Hepatocyte (in vitro differentiated cells): ENCODE data around the gene CHST1. TPM values are rescaled to one million over a fixed set of nuclear protein-coding genes. Genes with fewer than 3 reads are reported as not detected.

Source experiments
- DNase-seq: peaks from one replicate; pipeline ENCODE4 v3.0.0-alpha.2; 2016; ENCODE audit warnings: low spot score
- H2AFZ ChIP-seq: fragments of 200-600 bp; sonication (generic); 2 replicates; pipeline ENCODE4 v1.6.0; 2016; ENCODE audit warnings: antibody characterized with exemption, mild to moderate bottlenecking
- H3K27ac ChIP-seq: fragments of 200-600 bp; sonication (generic); 2 replicates; pipeline ENCODE4 v1.5.1; 2016; ENCODE audit warnings: mild to moderate bottlenecking
- H3K27me3 ChIP-seq: fragments of 200-600 bp; sonication (generic); 2 replicates; pipeline ENCODE4 v1.6.1; 2016
- H3K36me3 ChIP-seq: fragments of 200-600 bp; sonication (generic); replicated peaks from 2 replicates; pipeline ENCODE4 v1.5.1; 2016; ENCODE audit warnings: low read depth; ENCODE audit not compliant: insufficient read depth
- H3K4me1 ChIP-seq: fragments of 200-600 bp; sonication (generic); 2 replicates; pipeline ENCODE4 v1.5.1; 2016; ENCODE audit warnings: mild to moderate bottlenecking, moderate library complexity; ENCODE audit not compliant: insufficient read depth
- H3K4me2 ChIP-seq: fragments of 200-600 bp; sonication (generic); 2 replicates; pipeline ENCODE4 v1.6.0; 2016
- H3K4me3 ChIP-seq: fragments of 200-600 bp; sonication (generic); 2 replicates; pipeline ENCODE4 v1.5.1; 2016; ENCODE audit warnings: mild to moderate bottlenecking
- H3K79me2 ChIP-seq: fragments of 200-600 bp; sonication (generic); 2 replicates; pipeline ENCODE4 v1.6.0; 2017; ENCODE audit warnings: mild to moderate bottlenecking
- H3K9me2 ChIP-seq: fragments of 200-600 bp; sonication (generic); replicated peaks from 2 replicates; pipeline ENCODE4 v1.6.0; 2017; ENCODE audit warnings: mild to moderate bottlenecking; ENCODE audit not compliant: insufficient read depth
- H3K9me3 ChIP-seq: fragments of 200-600 bp; sonication (generic); 2 replicates; pipeline ENCODE4 v1.5.1; 2016; ENCODE audit warnings: low read depth, mild to moderate bottlenecking
- H4K20me1 ChIP-seq: fragments of 200-600 bp; sonication (generic); 2 replicates; pipeline ENCODE4 v1.6.0; 2016; ENCODE audit warnings: mild to moderate bottlenecking; ENCODE audit not compliant: insufficient read depth, poor library complexity, severe bottlenecking
- EZH2 ChIP-seq: fragments of 200-600 bp; sonication (generic); IDR thresholded peaks from 2 replicates; pipeline ENCODE4 v1.6.1; 2016; ENCODE audit warnings: antibody characterized with exemption, mild to moderate bottlenecking, borderline replicate concordance
- EZH2phosphoT487 ChIP-seq: fragments of 200-600 bp; sonication (generic); IDR thresholded peaks from one replicate; pipeline ENCODE4 v1.6.1; 2018; ENCODE audit warnings: antibody characterized with exemption, mild to moderate bottlenecking, low read depth, moderate library complexity; ENCODE audit not compliant: unreplicated experiment, severe bottlenecking
- WGBS: methylation state at CpG from one replicate; pipeline ENCODE4 v1.1.6; 2016; ENCODE audit warnings: low lambda C conversion rate; ENCODE audit errors: missing lambda C conversion rate; 5-methylcytosine and 5-hydroxymethylcytosine counted together
- microRNA-seq: library from miRNA; unstranded; fragments of <30 nt; microRNA quantifications from one replicate; pipeline ENCODE4, GENCODE V29; 2017
- polyA plus RNA-seq: library from polyadenylated mRNA; unstranded; fragments of >200 nt; fragmentation: Nextera tagmentation; extraction: Ambion mirVana; gene quantifications from 2 replicates; pipeline ENCODE4 v1.2.1, GENCODE V29; 2016
- small RNA-seq: library from RNA; depleted of rRNA; stranded (forward); fragments of <200 nt; gene quantifications from one replicate; pipeline ENCODE3, GENCODE V24; 2014
- total RNA-seq: library from RNA; depleted of rRNA; stranded (reverse); fragments of >200 nt; gene quantifications from 2 replicates; pipeline ENCODE4 v1.2.3, GENCODE V29; 2014
- TF ChIP-seq, protein P1 (sequence below): fragments of 200-600 bp; sonication (generic); IDR thresholded peaks from 2 replicates; pipeline ENCODE4 v1.5.1; 2016; ENCODE audit warnings: antibody characterized with exemption, mild to moderate bottlenecking; ENCODE audit not compliant: poor library complexity

The CHST1 gene
- total and polyA plus RNA-seq, 2 experiments from 2014 or later: 1.3 to 1.9 TPM

- DNase-seq: no peak
- no peaks in the 10 kb centered on the region for H3K79me2 ChIP-seq
- no peaks in the 10 kb centered on the region for H4K20me1 ChIP-seq
- no peak overlapping the region for H2AFZ ChIP-seq
- H3K9me3 ChIP-seq: no peaks in the 10 kb centered on the region
- no peak overlapping the region for H3K4me3 ChIP-seq
- no peak overlapping the region for H3K27ac ChIP-seq
- no peak overlapping the region for H3K4me2 ChIP-seq
- TF ChIP-seq, protein P1, sequence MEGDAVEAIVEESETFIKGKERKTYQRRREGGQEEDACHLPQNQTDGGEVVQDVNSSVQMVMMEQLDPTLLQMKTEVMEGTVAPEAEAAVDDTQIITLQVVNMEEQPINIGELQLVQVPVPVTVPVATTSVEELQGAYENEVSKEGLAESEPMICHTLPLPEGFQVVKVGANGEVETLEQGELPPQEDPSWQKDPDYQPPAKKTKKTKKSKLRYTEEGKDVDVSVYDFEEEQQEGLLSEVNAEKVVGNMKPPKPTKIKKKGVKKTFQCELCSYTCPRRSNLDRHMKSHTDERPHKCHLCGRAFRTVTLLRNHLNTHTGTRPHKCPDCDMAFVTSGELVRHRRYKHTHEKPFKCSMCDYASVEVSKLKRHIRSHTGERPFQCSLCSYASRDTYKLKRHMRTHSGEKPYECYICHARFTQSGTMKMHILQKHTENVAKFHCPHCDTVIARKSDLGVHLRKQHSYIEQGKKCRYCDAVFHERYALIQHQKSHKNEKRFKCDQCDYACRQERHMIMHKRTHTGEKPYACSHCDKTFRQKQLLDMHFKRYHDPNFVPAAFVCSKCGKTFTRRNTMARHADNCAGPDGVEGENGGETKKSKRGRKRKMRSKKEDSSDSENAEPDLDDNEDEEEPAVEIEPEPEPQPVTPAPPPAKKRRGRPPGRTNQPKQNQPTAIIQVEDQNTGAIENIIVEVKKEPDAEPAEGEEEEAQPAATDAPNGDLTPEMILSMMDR: no peak
- H3K9me2 ChIP-seq: no peaks in the 10 kb centered on the region
- H3K27me3 ChIP-seq: peaks cover 2% of the 10 kb centered on the region
- 60% methylated on average over 1 of the region's 1 CpG for WGBS
- no peaks in the 10 kb centered on the region for H3K36me3 ChIP-seq
- no peaks in the 10 kb centered on the region for H3K4me1 ChIP-seq
Measured at GRCh38 chr11:45605051-45605450, 60.4 kb downstream of the CHST1 start.

DNA sequence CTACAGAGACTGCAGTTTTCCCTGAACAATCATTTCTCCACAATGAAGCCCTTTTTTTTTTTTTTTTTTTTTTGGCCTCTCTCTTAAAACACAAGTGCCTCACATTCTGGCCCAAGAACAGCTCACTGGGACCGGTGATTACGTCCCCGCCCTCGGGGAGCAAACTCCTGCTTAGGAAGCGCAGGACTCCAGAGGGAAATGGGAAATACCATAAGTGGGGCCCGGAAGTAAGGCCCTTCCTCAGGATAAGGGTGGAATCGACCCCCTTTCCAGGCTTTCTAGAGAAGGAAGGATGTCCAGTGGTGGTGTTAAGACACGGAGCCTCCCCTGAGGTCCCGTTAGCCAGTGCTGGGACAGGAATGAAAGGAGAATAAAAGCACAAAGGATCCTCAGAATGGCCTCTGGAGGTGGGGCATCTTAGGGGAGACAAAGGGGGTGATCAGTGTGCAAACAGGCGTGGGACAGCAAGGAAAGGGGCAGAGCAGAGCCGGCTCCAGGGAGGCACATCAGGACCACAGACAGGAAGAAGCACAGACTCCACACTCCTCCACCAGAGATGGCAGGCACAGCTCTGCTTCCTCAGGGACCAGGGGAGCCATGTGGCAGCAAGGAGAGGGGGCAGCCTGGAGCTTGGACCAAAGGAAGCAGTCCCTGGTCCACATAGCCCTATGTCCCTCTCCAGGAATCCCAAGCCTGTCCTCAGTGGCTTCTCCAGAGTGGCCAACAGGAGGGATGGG, 61.3 kb downstream of the CHST1 start:
- H3K4me3 ChIP-seq: no peak overlapping the region
- TF ChIP-seq, protein P1: no peak
- TF ChIP-seq EZH2: no peak
- TF ChIP-seq EZH2phosphoT487: no peak
- H3K9me3 ChIP-seq: no peaks in the 10 kb centered on the region
- H3K4me1 ChIP-seq: no peaks in the 10 kb centered on the region
- 70% methylated on average over 11 of the region's 11 CpGs for WGBS
- H3K36me3 ChIP-seq: no peaks in the 10 kb centered on the region
- H3K4me2 ChIP-seq: no peak overlapping the region
- H3K27me3 ChIP-seq: peaks cover 2% of the 10 kb centered on the region
- no peak overlapping the region for H3K27ac ChIP-seq
- no peak overlapping the region for H2AFZ ChIP-seq
- no peaks in the 10 kb centered on the region for H4K20me1 ChIP-seq
- H3K79me2 ChIP-seq: no peaks in the 10 kb centered on the region
- DNase-seq: no peak
- H3K9me2 ChIP-seq: no peaks in the 10 kb centered on the region

- no peak overlapping the region for H3K4me2 ChIP-seq
- H4K20me1 ChIP-seq: no peaks in the 10 kb centered on the region
- H3K9me2 ChIP-seq: no peaks in the 10 kb centered on the region
- WGBS: 76% methylated on average over 11 of the region's 11 CpGs
- no peak overlapping the region for H2AFZ ChIP-seq
- H3K79me2 ChIP-seq: no peaks in the 10 kb centered on the region
- H3K27me3 ChIP-seq: peaks cover 9% of the 10 kb centered on the region
- no peaks in the 10 kb centered on the region for H3K4me1 ChIP-seq
- H3K4me3 ChIP-seq: no peak overlapping the region
- H3K9me3 ChIP-seq: no peaks in the 10 kb centered on the region
- H3K27ac ChIP-seq: no peak overlapping the region
- H3K36me3 ChIP-seq: no peaks in the 10 kb centered on the region
- DNase-seq: no peak
- TF ChIP-seq EZH2phosphoT487 (no peak), EZH2 (no peak)
- TF ChIP-seq, protein P1: no peak
Measured at GRCh38 chr11:45599161-45599943, 66.1 kb downstream of the CHST1 start.

Small RNA genes lying within 50 kb of the gene (microRNA-seq; reads per million reads assigned to microRNA genes)
- not detected for gene MIR7154

Small RNA genes lying within 50 kb of the gene (small RNA-seq; reads per million reads assigned to genes)
- gene MIR7154: not detected

Other genes with a start within 250 kb of the CHST1 start
- 11.1 and 12.7 TPM in 2 replicates for gene SLC35C1, start 139.5 kb upstream of the CHST1 start, total RNA-seq
- gene SLC35C1, start 139.5 kb upstream of the CHST1 start, polyA plus RNA-seq: 22.1 and 25.0 TPM in 2 replicates
- gene CRY2, start 181.9 kb upstream of the CHST1 start, total RNA-seq: 21.3 and 27.6 TPM in 2 replicates
- gene CRY2, start 181.9 kb upstream of the CHST1 start, polyA plus RNA-seq: 23.8 and 25.5 TPM in 2 replicates
- 5.2 and 7.6 TPM in 2 replicates for gene MAPK8IP1, start 220.0 kb upstream of the CHST1 start, total RNA-seq
- gene MAPK8IP1, start 220.0 kb upstream of the CHST1 start, polyA plus RNA-seq: 7.2 and 8.3 TPM in 2 replicates
- gene FREY1, start 241.6 kb upstream of the CHST1 start, total RNA-seq: not detected in 2 replicates
- 0.21 TPM in 1 of 2 replicates, not detected in the other for gene FREY1, start 241.6 kb upstream of the CHST1 start, polyA plus RNA-seq